Measurements from ENCODE around the gene S100PBP. TPM values are rescaled to one million over a fixed set of nuclear protein-coding genes. Genes with fewer than 3 reads are reported as not detected.

S100PBP gene
- polyA plus RNA-seq, 1 of the 3 experiments (the other 2 are of a cell fraction): 13.2 TPM

Other genes with a start within 250 kb of the S100PBP start
- 59.2 and 69.8 TPM in 2 replicates for gene ZBTB8OS, start 167.1 kb upstream of the S100PBP start, polyA plus RNA-seq (2012; rRNA removed)
- gene RBBP4, start 166.4 kb upstream of the S100PBP start, polyA plus RNA-seq (2012; rRNA removed): 107 and 108 TPM in 2 replicates
- 25.6 and 32.0 TPM in 2 replicates for gene SYNC, start 114.9 kb upstream of the S100PBP start, polyA plus RNA-seq (2012; rRNA removed)
- gene YARS1, start 295 bp upstream of the S100PBP start, polyA plus RNA-seq (2012; rRNA removed): 31.9 and 46.3 TPM in 2 replicates
- gene FNDC5, start 53.3 kb downstream of the S100PBP start, polyA plus RNA-seq (2012; rRNA removed): 0.59 and 0.94 TPM in 2 replicates
- not detected in 2 replicates for gene HPCA, start 68.8 kb downstream of the S100PBP start, polyA plus RNA-seq (2012; rRNA removed)
- gene TMEM54, start 83.7 kb downstream of the S100PBP start, polyA plus RNA-seq (2012; rRNA removed): 54.5 and 66.6 TPM in 2 replicates
- 20.1 and 22.6 TPM in 2 replicates for gene RNF19B, start 147.2 kb downstream of the S100PBP start, polyA plus RNA-seq (2012; rRNA removed)
- 191 and 212 TPM in 2 replicates for gene AK2, start 219.2 kb downstream of the S100PBP start, polyA plus RNA-seq (2012; rRNA removed)

Measured in SK-N-SH (cell line).